ENCODE data around the gene THAP3. TPM values are rescaled to one million over a fixed set of nuclear protein-coding genes. Genes with fewer than 3 reads are reported as not detected.
"Not testable (repeated sequence)": the region's sequence is repeated elsewhere in the genome, so short reads cannot be mapped to it uniquely, and the experiment has no call there.

Gene THAP3
- total and polyA plus RNA-seq, 7 experiments from 2014 or later, result 14.1 to 31.8 (median 20.3) TPM

DNA sequence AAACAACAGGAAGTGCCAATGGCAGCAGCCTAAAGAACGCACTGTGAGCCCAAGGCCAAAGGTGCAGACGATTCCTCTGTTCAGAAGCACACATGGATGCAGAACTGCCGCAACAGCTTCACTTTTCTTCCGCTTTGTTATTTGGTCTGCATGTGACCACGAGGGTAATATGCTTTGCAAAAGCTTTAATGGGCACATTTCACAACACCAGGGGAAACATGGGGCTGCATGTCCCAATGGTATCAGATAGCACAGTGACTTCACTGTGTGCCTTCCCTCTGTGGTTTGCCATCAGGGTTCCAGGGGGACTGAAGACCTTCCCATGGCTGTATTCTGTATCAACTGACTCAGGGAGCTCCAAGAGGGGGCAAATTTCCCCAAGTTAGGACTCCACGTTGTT, 28.3 kb downstream of the THAP3 start:
- Mint-ChIP-seq H3K4me1 (peaks cover 0 to 13% (median 10%) of the 10 kb centered on the region in 7 donors), H3K4me3 (no peak overlapping the region), H3K36me3 (peaks cover 0 to 25% (median 5%) of the 10 kb centered on the region in 5 donors), H3K27me3 (no peaks in the 10 kb centered on the region), H3K9me3 (no peaks in the 10 kb centered on the region), H3K27ac (peak overlapping the region in 1 of 9 donors; percentile 50)
- ChIA-PET POLR2A (interaction anchor here (1.8 kb wide), 1 partner anchor 53 kb away, joined by 4 read pairs; no protein-coding TSS in a partner anchor), CTCF (interaction anchor here (0.6 to 1.4 kb wide), 3 partner anchors 8 to 240 kb away, joined by 3 to 4 read pairs (median 3); no protein-coding TSS in a partner anchor)
- no peak overlapping the region for H3K27ac ChIP-seq (ENCODE audit: low read depth, low read length)
- ATAC-seq (no peak), DNase-seq (no peak)
- no peaks in the 10 kb centered on the region for H3K9me3 ChIP-seq (ENCODE audit: control insufficient read depth in 2 of 3, low read length in 3 of 3)
- no peak overlapping the region for H3K4me3 ChIP-seq (ENCODE audit: low read length)
- H3K4me1 ChIP-seq (ENCODE audit: control insufficient read depth in 2 of 2, insufficient read depth in 2 of 2, low read length in 2 of 2), result no peaks in the 10 kb centered on the region
- intact Hi-C loops (cut with micrococcal nuclease), result no loop called here
- H3K36me3 ChIP-seq (ENCODE audit: control insufficient read depth in 2 of 3, insufficient read depth in 3 of 3, low read length in 3 of 3), result peaks cover 7 to 43% (median 12%) of the 10 kb centered on the region in 3 experiments
- H3K27me3 ChIP-seq (ENCODE audit: control insufficient read depth in 2 of 2, insufficient read depth in 2 of 2, low read length in 2 of 2), result no peaks in the 10 kb centered on the region

- CTCF ChIA-PET, result interaction anchor here (1.0 to 1.4 kb wide), 2 partner anchors 9 to 61 kb away, joined by 3 read pairs; no protein-coding TSS in a partner anchor
- DNase-seq (no peak), ATAC-seq (no peak)
- Histone ChIP-seq H3K27ac (ENCODE audit: low read depth, low read length) (no peak overlapping the region), H3K4me1 (ENCODE audit: control insufficient read depth in 2 of 2, insufficient read depth in 2 of 2, low read length in 2 of 2) (no peaks in the 10 kb centered on the region), H3K36me3 (ENCODE audit: control insufficient read depth in 2 of 3, insufficient read depth in 3 of 3, low read length in 3 of 3) (peaks cover 7 to 43% (median 12%) of the 10 kb centered on the region in 3 experiments), H3K27me3 (ENCODE audit: control insufficient read depth in 2 of 2, insufficient read depth in 2 of 2, low read length in 2 of 2) (no peaks in the 10 kb centered on the region), H3K4me3 (ENCODE audit: low read length) (no peak overlapping the region), H3K9me3 (ENCODE audit: control insufficient read depth in 2 of 3, low read length in 3 of 3) (no peaks in the 10 kb centered on the region)
- H3K27me3 Mint-ChIP-seq, result no peaks in the 10 kb centered on the region
- H3K4me1 Mint-ChIP-seq, result peaks cover 0 to 18% (median 13%) of the 10 kb centered on the region in 7 donors
- no peak overlapping the region for H3K27ac Mint-ChIP-seq
- POLR2A ChIA-PET, result interaction anchor here (1.8 kb wide), 1 partner anchor 54 kb away, joined by 4 read pairs; no protein-coding TSS in a partner anchor
- H3K36me3 Mint-ChIP-seq, result peaks cover 0 to 27% (median 5%) of the 10 kb centered on the region in 5 donors
- H3K4me3 Mint-ChIP-seq, result no peak overlapping the region
- H3K9me3 Mint-ChIP-seq, result no peaks in the 10 kb centered on the region
- intact Hi-C loops (cut with micrococcal nuclease), result no loop called here
Observed at GRCh38 chr1:6653436-6654290, 29.0 kb downstream of the THAP3 start.

GRCh38 chr1:6657138-6657537, 32.5 kb downstream of the THAP3 start:
- Histone ChIP-seq H3K4me3 (ENCODE audit: low read length) (no peak overlapping the region), H3K4me1 (ENCODE audit: control insufficient read depth in 2 of 2, insufficient read depth in 2 of 2, low read length in 2 of 2) (no peaks in the 10 kb centered on the region), H3K27ac (ENCODE audit: low read depth, low read length) (no peak overlapping the region), H3K27me3 (ENCODE audit: control insufficient read depth in 2 of 2, insufficient read depth in 2 of 2, low read length in 2 of 2) (no peaks in the 10 kb centered on the region), H3K9me3 (ENCODE audit: control insufficient read depth in 2 of 3, low read length in 3 of 3) (no peaks in the 10 kb centered on the region), H3K36me3 (ENCODE audit: control insufficient read depth in 2 of 3, insufficient read depth in 3 of 3, low read length in 3 of 3) (peaks cover 7 to 34% (median 14%) of the 10 kb centered on the region in 3 experiments)
- H3K4me1 Mint-ChIP-seq, result peaks cover 5 to 31% (median 13%) of the 10 kb centered on the region in 7 donors
- peak overlapping the region in 2 of 9 donors; percentile 18 to 45 for H3K27ac Mint-ChIP-seq
- H3K36me3 Mint-ChIP-seq, result peaks cover 0 to 21% (median 3%) of the 10 kb centered on the region in 5 donors
- no peaks in the 10 kb centered on the region for H3K27me3 Mint-ChIP-seq
- DNase-seq, result no peak
- no peaks in the 10 kb centered on the region for H3K9me3 Mint-ChIP-seq
- CTCF ChIA-PET, result interaction anchor here (1.2 kb wide), 1 partner anchor 25 kb away, joined by 6 read pairs; no protein-coding TSS in a partner anchor
- H3K4me3 Mint-ChIP-seq, result peak overlapping the region in 1 of 10 donors; percentile 4
- POLR2A ChIA-PET, result interaction anchor here (0.6 kb wide), 1 partner anchor 127 kb away, joined by 3 read pairs; no protein-coding TSS in a partner anchor
- ATAC-seq, result no peak
- intact Hi-C loops (cut with micrococcal nuclease), result no loop called here

GRCh38 chr1:6658359-6659060, 33.8 kb downstream of the THAP3 start:
- no peaks in the 10 kb centered on the region for H3K9me3 Mint-ChIP-seq
- Histone ChIP-seq H3K27me3 (ENCODE audit: control insufficient read depth in 2 of 2, insufficient read depth in 2 of 2, low read length in 2 of 2) (no peaks in the 10 kb centered on the region), H3K9me3 (ENCODE audit: control insufficient read depth in 2 of 3, low read length in 3 of 3) (no peaks in the 10 kb centered on the region), H3K4me3 (ENCODE audit: low read length) (no peak overlapping the region), H3K27ac (ENCODE audit: low read depth, low read length) (no peak overlapping the region), H3K4me1 (ENCODE audit: control insufficient read depth in 2 of 2, insufficient read depth in 2 of 2, low read length in 2 of 2) (no peaks in the 10 kb centered on the region), H3K36me3 (ENCODE audit: control insufficient read depth in 2 of 3, insufficient read depth in 3 of 3, low read length in 3 of 3) (peaks cover 0 to 28% (median 7%) of the 10 kb centered on the region in 3 experiments)
- POLR2A ChIA-PET, result no interaction called here
- H3K4me3 Mint-ChIP-seq, result no peak overlapping the region
- CTCF ChIA-PET, result no interaction called here
- H3K36me3 Mint-ChIP-seq, result peaks cover 0 to 17% (median 6%) of the 10 kb centered on the region in 5 donors
- peak overlapping the region in 1 of 9 donors; percentile 21 for H3K27ac Mint-ChIP-seq
- intact Hi-C loops (cut with micrococcal nuclease), result no loop called here
- H3K4me1 Mint-ChIP-seq, result peaks cover 5 to 31% (median 13%) of the 10 kb centered on the region in 7 donors
- H3K27me3 Mint-ChIP-seq, result no peaks in the 10 kb centered on the region
- DNase-seq, result no peak
- no peak for ATAC-seq

DNA sequence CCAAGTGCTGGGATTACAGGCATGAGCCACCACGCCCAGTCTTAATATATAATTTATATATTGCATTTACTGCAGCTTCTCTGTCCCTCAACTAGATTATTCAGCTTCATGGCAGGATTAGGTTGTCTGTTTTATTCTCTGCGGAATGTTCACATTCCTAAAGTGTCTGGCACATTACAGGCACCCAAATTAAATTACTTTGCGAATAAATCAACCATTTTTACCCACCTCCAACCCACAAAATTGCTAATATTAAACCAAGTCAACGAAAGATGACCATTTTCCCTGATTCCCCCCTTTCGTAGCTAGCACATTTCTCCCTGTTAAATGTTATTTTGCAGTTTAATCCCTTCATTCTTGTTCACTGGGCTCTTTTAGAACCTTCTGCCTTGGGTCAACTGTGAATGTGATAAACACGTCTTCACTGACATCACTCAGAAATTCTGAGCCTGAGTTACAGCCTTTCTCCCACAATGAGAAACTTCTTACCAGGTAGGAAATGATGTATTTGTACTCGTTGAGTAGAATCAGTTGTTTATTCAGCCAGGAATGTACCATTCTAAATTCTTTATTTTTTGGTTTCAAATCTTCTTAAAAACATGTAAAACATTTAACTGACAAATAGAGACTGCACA, 35.9 kb downstream of the THAP3 start:
- intact Hi-C loops (cut with micrococcal nuclease), result no loop called here
- CTCF ChIA-PET, result no interaction called here
- ATAC-seq, result no peak

GRCh38 chr1:6662468-6662867, 37.8 kb downstream of the THAP3 start:
- H3K27ac ChIP-seq (ENCODE audit: low read depth, low read length); H3K27me3 Mint-ChIP-seq; H3K9me3 Mint-ChIP-seq; CTCF ChIA-PET; H3K27me3 ChIP-seq (ENCODE audit: control insufficient read depth in 2 of 2, insufficient read depth in 2 of 2, low read length in 2 of 2); H3K4me1 ChIP-seq (ENCODE audit: control insufficient read depth in 2 of 2, insufficient read depth in 2 of 2, low read length in 2 of 2); ATAC-seq; H3K27ac Mint-ChIP-seq; H3K4me3 ChIP-seq (ENCODE audit: low read length); intact Hi-C loops (cut with micrococcal nuclease); DNase-seq; H3K4me3 Mint-ChIP-seq; H3K9me3 ChIP-seq (ENCODE audit: control insufficient read depth in 2 of 3, low read length in 3 of 3); POLR2A ChIA-PET: not testable (repeated sequence)
- H3K36me3 ChIP-seq (ENCODE audit: control insufficient read depth in 2 of 3, insufficient read depth in 3 of 3, low read length in 3 of 3), result peaks cover 0 to 34% (median 12%) of the 10 kb centered on the region in 3 experiments
- H3K4me1 Mint-ChIP-seq, result peaks cover 0 to 23% (median 13%) of the 10 kb centered on the region in 7 donors
- H3K36me3 Mint-ChIP-seq, result peaks cover 0 to 36% (median 6%) of the 10 kb centered on the region in 5 donors

More for the DNA sequence above, 35.9 kb downstream of the THAP3 start:
- H3K36me3 Mint-ChIP-seq, result peaks cover 0 to 22% (median 6%) of the 10 kb centered on the region in 5 donors
- H3K27ac Mint-ChIP-seq, result no peak overlapping the region
- peaks cover 5 to 31% (median 13%) of the 10 kb centered on the region in 7 donors for H3K4me1 Mint-ChIP-seq
- POLR2A ChIA-PET, result interaction anchor here (0.6 kb wide), 1 partner anchor 84 kb away, joined by 4 read pairs; no protein-coding TSS in a partner anchor
- Histone ChIP-seq H3K27me3 (ENCODE audit: control insufficient read depth in 2 of 2, insufficient read depth in 2 of 2, low read length in 2 of 2) (no peaks in the 10 kb centered on the region), H3K9me3 (ENCODE audit: control insufficient read depth in 2 of 3, low read length in 3 of 3) (no peaks in the 10 kb centered on the region), H3K36me3 (ENCODE audit: control insufficient read depth in 2 of 3, insufficient read depth in 3 of 3, low read length in 3 of 3) (peaks cover 0 to 20% (median 10%) of the 10 kb centered on the region in 3 experiments), H3K27ac (ENCODE audit: low read depth, low read length) (no peak overlapping the region), H3K4me3 (ENCODE audit: low read length) (no peak overlapping the region), H3K4me1 (ENCODE audit: control insufficient read depth in 2 of 2, insufficient read depth in 2 of 2, low read length in 2 of 2) (no peaks in the 10 kb centered on the region)
- no peaks in the 10 kb centered on the region for H3K27me3 Mint-ChIP-seq
- H3K9me3 Mint-ChIP-seq, result no peaks in the 10 kb centered on the region
- no peak overlapping the region for H3K4me3 Mint-ChIP-seq
- no peak for DNase-seq

Data from naive thymus-derived CD4-positive, alpha-beta T cell (primary cell).